Gastroesophageal sphincter (tissue), 3 donors: ENCODE data around the gene LMO7.

Source experiments
- CTCF ChIP-seq, 4 experiments: fragments of 200-600 bp in 2 of 4; fragments of 450-650 bp in 2 of 4; sonication (generic) in 1 of 4; IDR thresholded peaks; one replicate each; pipeline ENCODE4 v1.5.1; 2017 to 2019; ENCODE audit warnings: antibody characterized with exemption in 4 of 4, mild to moderate bottlenecking in 2 of 4, moderate library complexity in 2 of 4
- EP300 ChIP-seq: sonication (generic); formaldehyde crosslinking; IDR thresholded peaks from one replicate; pipeline ENCODE4 v1.6.1; 2017; ENCODE audit warnings: antibody characterized with exemption, mild to moderate bottlenecking
- POLR2A ChIP-seq, 2 donors: fragments of 450-650 bp; IDR thresholded peaks; one replicate each; pipeline ENCODE4 v1.6.1; 2017; ENCODE audit warnings: antibody characterized with exemption in 2 of 2, mild to moderate bottlenecking in 2 of 2, moderate library complexity in 1 of 2
- POLR2AphosphoS5 ChIP-seq: sonication (generic); formaldehyde crosslinking; IDR thresholded peaks from one replicate; pipeline ENCODE4 v1.6.1; 2017; ENCODE audit warnings: antibody characterized with exemption

- TF ChIP-seq POLR2AphosphoS5: no peak
- TF ChIP-seq CTCF (IDR thresholded peaks at IDR 0.05): no peak
- TF ChIP-seq POLR2A (IDR thresholded peaks at IDR 0.05): no peak
- TF ChIP-seq EP300: no peak
Observed at GRCh38 chr13:75652726-75653125, 16.6 kb downstream of the LMO7 start.
